NOMO-1 (cell line): Measurements from ENCODE around the gene CAST.
"Not testable (repeated sequence)": the region's sequence is repeated elsewhere in the genome, so short reads cannot be mapped to it uniquely, and the experiment has no call there.

Experiments used
- DNase-seq, 2 experiments: peaks; one replicate each; lab custom pipeline; 2025; ENCODE audit not compliant: unreplicated experiment in 2 of 2; lab: John Stamatoyannopoulos, UW

CAST gene

DNA sequence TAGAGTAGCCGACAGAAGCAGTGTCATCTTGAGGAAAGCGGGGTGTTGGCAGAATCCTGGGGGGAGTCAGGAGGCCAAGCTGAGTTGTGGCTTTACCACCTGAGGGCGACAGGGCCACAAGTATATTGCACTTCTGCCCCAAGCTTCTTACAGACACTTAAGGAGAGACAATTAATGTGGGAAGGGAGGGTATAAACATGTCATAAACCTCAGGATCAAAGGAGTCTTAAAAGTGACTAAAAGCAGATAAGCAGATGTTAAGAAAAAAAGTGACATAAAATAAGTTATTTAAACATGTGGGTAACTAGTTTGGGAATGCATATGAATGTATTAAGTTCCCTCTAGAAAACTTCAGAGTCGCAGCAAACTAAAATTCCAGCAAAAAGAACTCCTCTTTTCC lies 81.6 kb downstream of the CAST start:
- DNase-seq, result no peak

DNA sequence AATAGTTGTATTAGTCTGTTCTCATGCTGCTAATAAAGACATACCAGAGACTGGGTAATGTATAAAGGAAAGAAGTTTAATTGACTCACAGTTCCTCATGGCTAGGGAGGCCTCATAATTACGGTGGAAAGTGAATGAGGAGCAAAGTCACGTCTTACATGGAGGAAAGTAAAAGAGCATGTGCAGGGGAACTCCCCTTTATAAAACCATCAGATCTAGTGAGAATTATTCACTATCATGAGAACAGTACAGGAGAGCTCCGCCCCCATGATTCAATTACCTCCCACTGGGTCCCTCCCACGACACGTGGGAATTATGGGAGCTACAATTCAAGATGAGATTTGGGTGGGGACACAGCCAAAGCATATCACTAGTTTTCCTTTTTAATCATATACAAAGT lies 82.0 kb downstream of the CAST start:
- DNase-seq, result not testable (repeated sequence)

- DNase-seq, result no peak
These were observed 82.8 kb downstream of the CAST start for GRCh38 chr5:96745025-96745424.

DNA sequence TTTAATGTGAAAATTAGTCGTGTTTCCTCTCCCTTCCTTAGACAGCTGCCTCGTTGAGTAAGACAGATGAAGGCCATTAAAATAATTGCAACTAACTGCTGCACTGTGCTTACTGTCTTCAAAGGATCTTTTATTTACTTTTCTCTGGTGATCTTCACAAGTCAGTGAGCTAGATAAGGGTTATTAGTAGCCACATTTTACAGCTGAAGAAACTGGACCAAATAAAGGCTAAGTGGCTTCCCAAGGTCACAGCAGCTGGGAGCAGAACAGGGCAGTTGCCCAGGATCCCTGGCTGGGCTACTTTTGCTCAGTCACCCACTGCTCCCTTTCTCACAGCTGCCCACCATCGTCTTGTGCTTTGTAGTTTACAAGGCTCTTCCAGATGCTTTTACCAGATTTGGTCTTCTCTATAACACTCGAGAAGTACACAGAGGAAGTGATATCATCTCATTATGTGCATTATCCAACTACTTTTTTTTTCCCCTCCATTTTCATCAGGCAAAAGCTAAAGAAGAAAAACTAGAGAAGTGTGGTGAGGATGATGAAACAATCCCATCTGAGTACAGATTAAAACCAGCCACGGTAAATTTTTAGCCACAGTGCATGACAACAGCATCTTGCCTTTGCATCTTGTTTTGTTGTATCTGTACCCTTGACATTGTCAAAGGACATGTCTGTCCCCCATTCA lies 83.8 kb downstream of the CAST start:
- peak; percentile 1 to 7 for DNase-seq

GRCh38 chr5:96747720-96748119 lies 85.5 kb downstream of the CAST start:
- no peak for DNase-seq

GRCh38 chr5:96750110-96750822 lies 88.1 kb downstream of the CAST start:
- DNase-seq, result no peak

- DNase-seq, result no peak
These were observed 89.3 kb downstream of the CAST start for GRCh38 chr5:96751203-96752169.

DNA sequence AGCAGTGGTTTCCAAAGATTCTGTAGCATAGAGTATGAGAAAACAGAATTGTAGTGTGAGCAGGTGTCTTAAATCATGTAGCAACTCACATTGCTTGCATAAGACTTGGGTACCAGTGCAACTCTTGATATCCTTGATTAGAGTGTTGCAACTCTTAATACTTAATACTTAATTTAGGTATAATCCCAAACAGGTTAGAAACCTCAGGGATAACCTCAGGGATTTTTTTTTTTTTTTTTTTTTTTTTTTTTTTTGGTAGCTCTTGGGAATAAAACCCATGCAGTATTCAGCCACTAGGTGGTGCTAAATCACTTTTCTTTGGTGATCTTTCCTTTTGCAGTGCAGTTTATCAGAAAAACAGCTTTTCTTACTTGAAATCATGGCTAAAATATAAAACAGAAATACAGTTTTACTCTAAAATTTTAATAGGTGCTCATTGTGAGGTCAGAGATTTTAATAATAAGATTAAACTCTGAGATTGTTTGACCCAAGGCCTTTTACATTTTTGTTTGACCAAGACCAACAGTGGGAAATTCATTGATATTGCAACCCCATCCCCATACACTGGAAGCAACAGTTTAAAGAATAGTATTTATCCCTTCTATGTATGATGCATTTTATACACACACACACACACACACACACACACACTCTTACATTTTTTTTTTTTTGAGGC lies 90.3 kb downstream of the CAST start:
- DNase-seq, result peak in 1 of 2 experiments; percentile 55

GRCh38 chr5:96753017-96753397 lies 90.8 kb downstream of the CAST start:
- no peak for DNase-seq

DNA sequence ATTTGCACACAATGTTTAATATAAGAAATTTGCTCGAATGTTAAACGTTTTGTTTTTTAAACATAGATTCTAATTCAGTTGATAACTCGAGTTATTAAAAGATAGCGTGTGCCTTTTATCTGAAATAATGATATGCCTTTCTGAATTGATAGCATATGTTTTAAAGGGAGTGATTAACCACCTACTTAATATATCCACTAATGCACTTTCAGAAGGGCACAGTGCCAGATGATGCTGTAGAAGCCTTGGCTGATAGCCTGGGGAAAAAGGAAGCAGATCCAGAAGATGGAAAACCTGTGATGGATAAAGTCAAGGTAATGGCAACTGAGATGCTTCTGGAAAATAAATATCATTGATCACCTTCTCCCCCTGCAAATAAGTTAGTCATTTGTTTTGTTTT lies 91.7 kb downstream of the CAST start:
- no peak for DNase-seq

GRCh38 chr5:96755851-96756250 lies 93.7 kb downstream of the CAST start:
- DNase-seq, result no peak

GRCh38 chr5:96756985-96757384 lies 94.8 kb downstream of the CAST start:
- no peak for DNase-seq

GRCh38 chr5:96758621-96759020 lies 96.4 kb downstream of the CAST start:
- no peak for DNase-seq

- no peak for DNase-seq
These were observed 99.4 kb downstream of the CAST start for GRCh38 chr5:96761618-96762017.

- no peak for DNase-seq
These were observed 100.8 kb downstream of the CAST start for GRCh38 chr5:96763026-96763425.

- no peak for DNase-seq
These were observed 102.9 kb downstream of the CAST start for GRCh38 chr5:96765043-96765442.

- DNase-seq, result no peak
These were observed 106.6 kb downstream of the CAST start for GRCh38 chr5:96768708-96769251.

GRCh38 chr5:96771395-96771794 lies 109.2 kb downstream of the CAST start:
- DNase-seq, result no peak

DNA sequence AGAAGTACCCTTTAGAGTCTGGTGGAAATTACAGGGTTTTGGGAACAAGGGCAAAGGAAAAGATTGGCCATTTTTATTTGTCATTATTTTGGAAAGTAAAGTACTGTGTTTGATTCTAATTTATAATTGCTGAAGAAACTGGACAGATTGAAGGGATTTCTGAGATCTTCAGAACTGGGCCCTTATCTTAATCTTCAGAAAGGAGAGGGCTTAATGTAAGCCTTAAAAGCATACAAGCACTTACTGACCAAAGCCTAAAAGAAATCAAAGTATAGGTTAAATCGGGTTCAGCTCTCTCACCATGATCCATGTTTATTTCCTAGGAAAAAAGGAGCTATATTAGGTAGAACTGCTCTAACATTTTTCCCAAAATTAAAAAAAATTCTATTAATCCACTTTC lies 109.9 kb downstream of the CAST start:
- DNase-seq, result no peak

DNA sequence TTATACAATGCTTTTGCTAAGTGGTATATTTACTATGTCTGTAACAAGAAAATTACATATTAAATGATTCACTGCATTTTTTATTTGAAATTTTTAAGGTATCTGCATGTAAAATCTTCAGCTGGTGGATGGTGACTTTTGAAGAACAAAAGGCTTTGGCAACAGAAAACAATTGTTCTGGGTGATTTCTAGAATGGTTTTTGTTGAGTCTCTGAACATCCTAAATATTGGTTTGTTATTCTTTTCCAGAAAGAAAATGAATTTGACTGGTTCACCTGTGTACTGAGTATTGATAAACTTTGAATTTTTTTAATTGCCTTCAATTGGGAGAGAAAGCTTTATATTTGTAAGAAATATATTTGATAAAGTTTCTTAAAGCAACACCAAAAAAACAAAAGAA lies 110.4 kb downstream of the CAST start:
- DNase-seq, result no peak

GRCh38 chr5:96775050-96775449 lies 112.9 kb downstream of the CAST start:
- no peak for DNase-seq
